K562 (cell line): ENCODE measurements around the gene PDE11A. TPM values are rescaled to one million over a fixed set of nuclear protein-coding genes. Genes with fewer than 3 reads are reported as not detected.

Source experiments
- ARID2 ChIP-seq: fragments of 450-650 bp; IDR thresholded peaks from 2 replicates; pipeline ENCODE4 v1.6.1; 2017; ENCODE audit warnings: antibody characterized with exemption, mild to moderate bottlenecking
- HCFC1 ChIP-seq: IDR thresholded peaks from 2 replicates; pipeline ENCODE4 v1.6.1; 2012; ENCODE audit warnings: low read depth, low read length, improper control_type of control experiment
- HDAC1 ChIP-seq, 2 experiments: fragments of 450-650 bp; IDR thresholded peaks; 2 replicates each; pipeline ENCODE4 v1.6.1; 2016 to 2017; ENCODE audit warnings: inconsistent platforms in 1 of 2, mild to moderate bottlenecking in 1 of 2, moderate library complexity in 1 of 2
- HMGN3 ChIP-seq: IDR thresholded peaks from 2 replicates; pipeline ENCODE4 v1.6.1; 2011; ENCODE audit warnings: borderline replicate concordance, low read depth, mild to moderate bottlenecking, mixed read lengths, low read length; ENCODE audit not compliant: insufficient read length; ENCODE audit errors: extremely low read depth
- JUN ChIP-seq, 2 experiments: sonication (generic) in 1 of 2; formaldehyde crosslinking in 1 of 2; IDR thresholded peaks; 2 replicates each; pipeline versions ENCODE4 v1.6.1 to v1.8.0; 2012 to 2022; ENCODE audit warnings: borderline replicate concordance in 2 of 2, mild to moderate bottlenecking in 2 of 2, improper control_type of control experiment in 1 of 2, low read depth in 1 of 2, low read length in 1 of 2, missing genetic modification reagents in 1 of 2
- JUND ChIP-seq, 2 experiments: IDR thresholded peaks; 2 replicates in 1 of 2; 3 replicates in 1 of 2; pipeline ENCODE4 v1.6.1; 2011; ENCODE audit warnings: borderline replicate concordance in 2 of 2, low read depth in 2 of 2, low read length in 2 of 2, improper control_type of control experiment in 1 of 2, missing biosample characterization in 1 of 2, missing genetic modification characterization in 1 of 2, missing genetic modification reagents in 1 of 2
- POLR2H ChIP-seq: IDR thresholded peaks from 2 replicates; pipeline ENCODE4 v1.6.1; 2016; ENCODE audit warnings: missing genetic modification characterization, low read depth, mild to moderate bottlenecking, control low read depth, missing compliant biosample characterization, moderate library complexity
- SAFB2 ChIP-seq: fragments of 200-400 bp; formaldehyde crosslinking; IDR thresholded peaks from 2 replicates; pipeline ENCODE4 v1.6.1; 2018; ENCODE audit warnings: borderline replicate concordance, low read length, low read depth, moderate library complexity; ENCODE audit not compliant: severe bottlenecking
- SETDB1 ChIP-seq: IDR thresholded peaks from one replicate; pipeline ENCODE4 v1.6.1; 2012; ENCODE audit warnings: low read length, control low read depth, inconsistent platforms
- ZNF311 ChIP-seq: fragments of 250-450 bp; sonication (Bioruptor Pico); IDR thresholded peaks from 2 replicates; pipeline ENCODE4 v1.4.0; 2020; ENCODE audit warnings: mild to moderate bottlenecking, moderate library complexity
- polyA plus RNA-seq, 8 experiments: library from polyadenylated mRNA; depleted of rRNA in 4 of 8; stranded (reverse) in 5 of 8; unstranded in 3 of 8; fragments of >200 nt; fragmentation: Nextera tagmentation in 2 of 8; fragmentation: Illumina TruSeq in 1 of 8; extraction: Ambion mirVana in 2 of 8; extraction: Trizol in 1 of 8; gene quantifications; 2 replicates each; pipeline versions ENCODE4 v1.2.1 to v1.2.3, GENCODE V29; 2011 to 2014; ENCODE audit warnings: inconsistent platforms in 1 of 8, missing spikeins in 1 of 8
- total RNA-seq, 7 experiments: library from RNA; depleted of rRNA in 6 of 7; stranded (reverse); fragments of >200 nt in 6 of 7; fragmentation: Illumina TruSeq in 2 of 7; extraction: Trizol in 2 of 7; gene quantifications; 2 replicates each; pipeline versions ENCODE4 v1.2.1 to v1.2.3, GENCODE V29; 2011 to 2021; ENCODE audit warnings: low replicate concordance in 1 of 7
- TF ChIP-seq, protein P1 (sequence below): sonication (generic); IDR thresholded peaks from 2 replicates; pipeline ENCODE4 v1.6.1; 2016
- TF ChIP-seq, protein P2 (sequence below): fragments of 450-650 bp; IDR thresholded peaks from 2 replicates; pipeline ENCODE4 v1.6.1; 2016; ENCODE audit warnings: low read depth, mild to moderate bottlenecking, moderate library complexity
- TF ChIP-seq, protein P3 (sequence below): IDR thresholded peaks from 2 replicates; pipeline ENCODE4 v1.6.1; 2016; ENCODE audit warnings: missing genetic modification characterization, missing compliant biosample characterization
- TF ChIP-seq, protein P4 (sequence below), 3 experiments: fragments of 200-800 bp in 1 of 3; fragments of 250-450 bp in 1 of 3; fragments of 450-650 bp in 1 of 3; sonication (Bioruptor Pico) in 1 of 3; sonication (Bioruptor generic) in 1 of 3; formaldehyde crosslinking in 1 of 3; IDR thresholded peaks; 2 replicates each; pipeline versions ENCODE4 v1.6.1 to v1.8.0; 2016 to 2022; ENCODE audit warnings: mild to moderate bottlenecking in 2 of 3, missing genetic modification characterization in 2 of 3, missing compliant biosample characterization in 1 of 3, moderate library complexity in 1 of 3
- TF ChIP-seq, protein P5 (sequence below), 2 experiments: fragments of 450-650 bp; conservative IDR thresholded peaks; 2 replicates each; pipeline ENCODE4 v1.6.1; 2017; ENCODE audit warnings: mild to moderate bottlenecking in 2 of 2, moderate library complexity in 2 of 2

The PDE11A gene
- total and polyA plus RNA-seq, 9 of the 15 experiments (the other 6 are each of a cell fraction or from before 2014, with no cell fraction given), result 3.2 to 22.1 (median 5.7) TPM

DNA sequence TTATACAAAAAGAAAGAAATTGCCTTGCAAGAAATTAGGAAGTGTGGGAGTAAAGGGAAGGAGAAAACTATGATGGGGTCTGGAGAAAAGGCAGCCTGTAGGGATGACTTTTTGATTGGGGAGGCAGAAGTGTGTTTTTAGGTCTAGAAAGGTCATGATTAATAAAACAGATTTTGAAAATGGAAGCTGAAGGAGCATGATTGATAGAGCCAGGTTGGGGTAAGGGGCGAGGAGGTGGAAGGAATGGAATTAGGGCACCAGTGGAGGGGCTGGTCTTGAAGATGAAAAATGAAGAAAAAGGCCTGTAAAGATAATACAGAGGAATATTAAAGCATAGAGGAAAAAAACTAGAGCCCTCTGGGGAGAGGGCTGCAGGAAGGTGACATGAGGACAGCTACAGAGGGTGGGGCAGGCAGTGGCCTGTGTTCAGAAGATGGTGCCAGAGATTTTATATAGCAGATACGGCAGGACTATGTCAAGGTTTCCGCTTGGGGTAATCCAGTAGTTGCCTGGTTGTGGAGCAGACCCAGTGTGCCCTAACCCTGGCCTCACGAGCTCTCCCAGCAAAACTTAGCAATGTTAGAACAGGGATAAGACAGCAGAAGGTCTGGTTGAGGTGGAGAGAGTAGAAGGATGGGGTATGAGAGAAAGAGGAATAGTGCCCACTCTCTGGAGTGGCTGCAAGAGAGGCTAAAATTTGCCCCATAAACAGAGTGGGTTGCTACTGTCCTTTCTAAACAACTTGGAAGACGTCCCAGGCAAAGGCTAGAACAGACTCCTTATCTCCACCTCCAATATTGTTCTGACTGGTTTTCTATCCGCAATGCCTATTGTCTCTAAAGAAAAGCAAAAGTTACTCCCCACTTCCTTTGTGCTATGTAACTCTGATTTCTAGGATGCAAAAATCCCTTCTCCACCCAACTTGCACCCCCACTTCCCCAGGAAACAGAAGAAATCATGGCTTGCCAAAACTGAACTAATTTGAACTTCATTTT lies 392.7 kb downstream of the PDE11A start (continued):
- TF ChIP-seq POLR2H (tag) (no peak), JUN (IDR thresholded peaks at IDR 0.05; ENCODE audit: borderline replicate concordance, low read depth, low read length) (no peak), JUN (CRISPR knock-in tag; IDR thresholded peaks at IDR 0.05; ENCODE audit: borderline replicate concordance) (no peak), HMGN3 (no peak), ZNF311 (CRISPR knock-in tag) (no peak), JUND (IDR thresholded peaks at IDR 0.05; ENCODE audit: borderline replicate concordance, low read depth, low read length) (peak; percentile 16; the same call in 1 of the 2 replicates), JUND (tag; IDR thresholded peaks at IDR 0.05; ENCODE audit: borderline replicate concordance, low read depth, low read length) (no peak; the same call in 2 of the 3 replicates), HDAC1 (IDR thresholded peaks at IDR 0.05) (peak in 1 of 2 experiments; percentile 37; a peak in 3 of 4 replicates), ARID2 (no peak), SAFB2 (no peak), HCFC1 (no peak), SETDB1 (no peak)
- TF ChIP-seq, protein P1, sequence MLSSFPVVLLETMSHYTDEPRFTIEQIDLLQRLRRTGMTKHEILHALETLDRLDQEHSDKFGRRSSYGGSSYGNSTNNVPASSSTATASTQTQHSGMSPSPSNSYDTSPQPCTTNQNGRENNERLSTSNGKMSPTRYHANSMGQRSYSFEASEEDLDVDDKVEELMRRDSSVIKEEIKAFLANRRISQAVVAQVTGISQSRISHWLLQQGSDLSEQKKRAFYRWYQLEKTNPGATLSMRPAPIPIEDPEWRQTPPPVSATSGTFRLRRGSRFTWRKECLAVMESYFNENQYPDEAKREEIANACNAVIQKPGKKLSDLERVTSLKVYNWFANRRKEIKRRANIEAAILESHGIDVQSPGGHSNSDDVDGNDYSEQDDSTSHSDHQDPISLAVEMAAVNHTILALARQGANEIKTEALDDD, result peak; percentile 82
- TF ChIP-seq, protein P2, sequence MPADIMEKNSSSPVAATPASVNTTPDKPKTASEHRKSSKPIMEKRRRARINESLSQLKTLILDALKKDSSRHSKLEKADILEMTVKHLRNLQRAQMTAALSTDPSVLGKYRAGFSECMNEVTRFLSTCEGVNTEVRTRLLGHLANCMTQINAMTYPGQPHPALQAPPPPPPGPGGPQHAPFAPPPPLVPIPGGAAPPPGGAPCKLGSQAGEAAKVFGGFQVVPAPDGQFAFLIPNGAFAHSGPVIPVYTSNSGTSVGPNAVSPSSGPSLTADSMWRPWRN, result no peak
- TF ChIP-seq, protein P3, sequence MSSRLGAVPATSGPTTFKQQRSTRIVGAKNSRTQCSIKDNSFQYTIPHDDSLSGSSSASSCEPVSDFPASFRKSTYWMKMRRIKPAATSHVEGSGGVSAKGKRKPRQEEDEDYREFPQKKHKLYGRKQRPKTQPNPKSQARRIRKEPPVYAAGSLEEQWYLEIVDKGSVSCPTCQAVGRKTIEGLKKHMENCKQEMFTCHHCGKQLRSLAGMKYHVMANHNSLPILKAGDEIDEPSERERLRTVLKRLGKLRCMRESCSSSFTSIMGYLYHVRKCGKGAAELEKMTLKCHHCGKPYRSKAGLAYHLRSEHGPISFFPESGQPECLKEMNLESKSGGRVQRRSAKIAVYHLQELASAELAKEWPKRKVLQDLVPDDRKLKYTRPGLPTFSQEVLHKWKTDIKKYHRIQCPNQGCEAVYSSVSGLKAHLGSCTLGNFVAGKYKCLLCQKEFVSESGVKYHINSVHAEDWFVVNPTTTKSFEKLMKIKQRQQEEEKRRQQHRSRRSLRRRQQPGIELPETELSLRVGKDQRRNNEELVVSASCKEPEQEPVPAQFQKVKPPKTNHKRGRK (tag), result peak; percentile 22; the same call in 1 of the 2 replicates
- TF ChIP-seq, protein P4, sequence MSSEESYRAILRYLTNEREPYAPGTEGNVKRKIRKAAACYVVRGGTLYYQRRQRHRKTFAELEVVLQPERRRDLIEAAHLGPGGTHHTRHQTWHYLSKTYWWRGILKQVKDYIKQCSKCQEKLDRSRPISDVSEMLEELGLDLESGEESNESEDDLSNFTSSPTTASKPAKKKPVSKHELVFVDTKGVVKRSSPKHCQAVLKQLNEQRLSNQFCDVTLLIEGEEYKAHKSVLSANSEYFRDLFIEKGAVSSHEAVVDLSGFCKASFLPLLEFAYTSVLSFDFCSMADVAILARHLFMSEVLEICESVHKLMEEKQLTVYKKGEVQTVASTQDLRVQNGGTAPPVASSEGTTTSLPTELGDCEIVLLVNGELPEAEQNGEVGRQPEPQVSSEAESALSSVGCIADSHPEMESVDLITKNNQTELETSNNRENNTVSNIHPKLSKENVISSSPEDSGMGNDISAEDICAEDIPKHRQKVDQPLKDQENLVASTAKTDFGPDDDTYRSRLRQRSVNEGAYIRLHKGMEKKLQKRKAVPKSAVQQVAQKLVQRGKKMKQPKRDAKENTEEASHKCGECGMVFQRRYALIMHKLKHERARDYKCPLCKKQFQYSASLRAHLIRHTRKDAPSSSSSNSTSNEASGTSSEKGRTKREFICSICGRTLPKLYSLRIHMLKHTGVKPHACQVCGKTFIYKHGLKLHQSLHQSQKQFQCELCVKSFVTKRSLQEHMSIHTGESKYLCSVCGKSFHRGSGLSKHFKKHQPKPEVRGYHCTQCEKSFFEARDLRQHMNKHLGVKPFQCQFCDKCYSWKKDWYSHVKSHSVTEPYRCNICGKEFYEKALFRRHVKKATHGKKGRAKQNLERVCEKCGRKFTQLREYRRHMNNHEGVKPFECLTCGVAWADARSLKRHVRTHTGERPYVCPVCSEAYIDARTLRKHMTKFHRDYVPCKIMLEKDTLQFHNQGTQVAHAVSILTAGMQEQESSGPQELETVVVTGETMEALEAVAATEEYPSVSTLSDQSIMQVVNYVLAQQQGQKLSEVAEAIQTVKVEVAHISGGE (CRISPR knock-in tag; IDR thresholded peaks at IDR 0.05), result no peak
- TF ChIP-seq, protein P5, sequence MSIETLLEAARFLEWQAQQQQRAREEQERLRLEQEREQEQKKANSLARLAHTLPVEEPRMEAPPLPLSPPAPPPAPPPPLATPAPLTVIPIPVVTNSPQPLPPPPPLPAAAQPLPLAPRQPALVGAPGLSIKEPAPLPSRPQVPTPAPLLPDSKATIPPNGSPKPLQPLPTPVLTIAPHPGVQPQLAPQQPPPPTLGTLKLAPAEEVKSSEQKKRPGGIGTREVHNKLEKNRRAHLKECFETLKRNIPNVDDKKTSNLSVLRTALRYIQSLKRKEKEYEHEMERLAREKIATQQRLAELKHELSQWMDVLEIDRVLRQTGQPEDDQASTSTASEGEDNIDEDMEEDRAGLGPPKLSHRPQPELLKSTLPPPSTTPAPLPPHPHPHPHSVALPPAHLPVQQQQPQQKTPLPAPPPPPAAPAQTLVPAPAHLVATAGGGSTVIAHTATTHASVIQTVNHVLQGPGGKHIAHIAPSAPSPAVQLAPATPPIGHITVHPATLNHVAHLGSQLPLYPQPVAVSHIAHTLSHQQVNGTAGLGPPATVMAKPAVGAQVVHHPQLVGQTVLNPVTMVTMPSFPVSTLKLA (conservative IDR thresholded peaks at IDR 0.05), result no peak
